ENCODE measurements around the gene CAPN10.
"Not testable (repeated sequence)": the region's sequence is repeated elsewhere in the genome, so short reads cannot be mapped to it uniquely, and the experiment has no call there.

The CAPN10 gene

GRCh38 chr2:240603081-240603835 is 16.7 kb downstream of the CAPN10 start:
- DNase-seq (ENCODE audit: low spot score) = no peak

DNA sequence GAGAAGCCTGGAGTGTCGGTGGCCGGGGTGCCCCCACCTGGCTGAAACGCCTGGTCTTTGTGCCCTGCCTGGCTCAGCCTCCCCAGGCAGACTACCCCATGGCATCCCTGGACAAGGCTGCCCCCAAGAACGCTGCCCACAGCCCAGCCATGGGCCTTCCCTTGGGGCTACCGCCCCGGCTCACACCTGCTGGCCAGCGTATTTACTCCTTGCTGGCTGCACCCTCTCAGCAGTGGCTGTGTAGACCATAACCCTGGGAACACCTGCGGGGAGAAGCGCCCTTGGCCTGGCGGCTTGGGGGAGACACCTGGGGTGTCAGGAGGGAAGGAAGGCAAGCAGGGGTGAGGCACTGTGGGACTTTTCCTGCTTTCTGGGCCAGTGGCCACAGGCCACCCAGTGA is 17.3 kb downstream of the CAPN10 start:
- DNase-seq (ENCODE audit: low spot score) = no peak

DNA sequence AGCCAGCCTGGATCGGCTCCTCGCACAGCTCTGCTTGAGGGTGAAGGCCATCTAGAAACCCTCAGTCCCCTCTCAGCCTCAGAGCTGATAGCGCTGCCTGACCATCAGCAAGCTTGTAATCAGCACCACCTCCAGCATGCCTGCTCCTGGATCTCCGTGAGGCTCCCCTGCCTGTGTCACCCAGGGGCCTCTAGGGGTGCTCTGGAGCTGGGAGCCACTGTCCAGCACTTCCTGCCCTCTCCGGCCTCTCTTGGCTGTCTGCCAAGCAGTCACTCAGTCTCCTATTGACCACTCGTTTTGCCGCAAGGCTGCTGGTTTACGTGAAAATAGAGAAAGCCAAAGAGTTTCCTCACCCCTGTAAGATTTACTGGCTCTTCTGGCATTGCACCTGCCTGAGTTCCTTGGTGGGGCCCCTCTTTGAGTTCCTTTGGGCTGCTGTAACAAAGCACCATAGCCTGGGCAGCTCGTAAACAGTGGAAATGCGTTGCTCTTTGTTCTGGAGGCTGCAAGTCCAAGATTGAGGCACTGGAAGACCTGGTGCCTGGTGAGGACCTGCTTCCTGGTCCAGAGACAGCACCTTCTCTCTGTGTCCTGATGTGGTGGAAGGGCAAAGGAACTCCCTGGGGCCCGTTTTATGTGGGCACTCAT is 17.9 kb downstream of the CAPN10 start:
- peak; percentile 100 for DNase-seq (ENCODE audit: low spot score)

GRCh38 chr2:240604939-240605716 is 18.6 kb downstream of the CAPN10 start:
- DNase-seq (ENCODE audit: low spot score) = no peak

GRCh38 chr2:240605867-240606743 is 19.6 kb downstream of the CAPN10 start:
- DNase-seq (ENCODE audit: low spot score) = no peak

GRCh38 chr2:240611601-240612210 is 25.2 kb downstream of the CAPN10 start:
- DNase-seq (ENCODE audit: low spot score) = no peak

- no peak for DNase-seq (ENCODE audit: low spot score)
These were observed 27.2 kb downstream of the CAPN10 start for GRCh38 chr2:240613781-240614180.

DNA sequence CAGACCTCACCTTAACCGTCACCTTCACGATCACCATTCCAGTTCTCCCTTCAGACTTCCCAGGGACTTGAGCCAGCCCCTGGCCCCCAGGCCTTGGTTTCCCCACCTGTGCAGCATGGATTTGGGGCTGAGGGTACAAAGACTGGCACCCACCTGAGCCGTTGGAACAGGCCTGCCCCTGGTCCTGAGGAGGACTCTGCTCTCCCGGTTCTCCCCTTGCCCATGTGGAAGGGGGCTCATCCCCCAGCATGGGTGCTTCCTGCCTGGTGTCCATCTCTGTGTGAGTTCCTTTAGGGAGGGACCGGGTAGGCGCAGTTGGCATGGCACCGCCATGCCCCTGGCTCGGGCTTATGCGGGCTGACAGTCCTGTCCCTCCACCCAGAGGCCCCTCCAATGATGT is 27.9 kb downstream of the CAPN10 start:
- no peak for DNase-seq (ENCODE audit: low spot score)

DNA sequence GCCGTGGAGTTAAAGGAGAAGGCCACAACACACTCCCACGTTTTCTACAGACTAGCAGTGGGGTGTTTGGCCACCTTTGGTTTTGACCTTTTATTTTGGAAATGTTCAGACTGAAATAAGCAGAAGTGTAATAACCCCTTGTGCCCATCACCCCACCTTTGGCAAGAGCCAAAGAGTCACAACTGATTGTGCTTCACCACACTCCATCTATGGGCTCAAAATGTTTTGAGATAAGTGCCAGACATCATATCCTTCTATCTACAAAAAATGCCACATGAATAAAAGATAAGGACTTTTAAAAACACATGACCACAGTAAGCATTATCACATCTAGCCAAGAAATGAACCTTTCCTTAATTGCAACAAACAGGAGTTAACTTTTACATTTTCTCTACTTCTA is 28.9 kb downstream of the CAPN10 start:
- no peak for DNase-seq (ENCODE audit: low spot score)

GRCh38 chr2:240615820-240616547 is 29.4 kb downstream of the CAPN10 start:
- no peak for DNase-seq (ENCODE audit: low spot score)

GRCh38 chr2:240616860-240617666 is 30.5 kb downstream of the CAPN10 start:
- DNase-seq (ENCODE audit: low spot score) = not testable (repeated sequence)

DNA sequence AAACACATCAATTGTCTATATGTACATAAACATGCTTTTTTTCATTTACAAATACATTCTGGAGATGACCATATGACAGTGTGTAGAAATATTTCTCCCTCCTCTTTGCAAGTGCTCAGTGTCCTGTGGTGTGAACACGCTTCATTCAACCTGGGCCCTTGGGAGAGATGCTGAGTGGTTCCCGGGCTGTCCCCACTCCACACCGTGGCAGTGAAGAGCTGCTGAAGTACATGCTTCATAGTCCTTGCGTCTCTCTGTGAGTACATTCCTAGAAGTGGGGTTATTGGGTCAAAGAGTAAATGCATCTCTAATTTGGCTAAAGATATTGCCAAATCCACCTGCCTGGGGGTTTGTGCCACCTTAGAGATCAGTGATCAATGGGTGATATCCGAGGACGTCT is 32.2 kb downstream of the CAPN10 start:
- no peak for DNase-seq (ENCODE audit: low spot score)

GRCh38 chr2:240619506-240620148 is 33.1 kb downstream of the CAPN10 start:
- DNase-seq (ENCODE audit: low spot score) = peak; percentile 62

GRCh38 chr2:240620149-240620731 is 33.7 kb downstream of the CAPN10 start:
- DNase-seq (ENCODE audit: low spot score) = no peak

DNA sequence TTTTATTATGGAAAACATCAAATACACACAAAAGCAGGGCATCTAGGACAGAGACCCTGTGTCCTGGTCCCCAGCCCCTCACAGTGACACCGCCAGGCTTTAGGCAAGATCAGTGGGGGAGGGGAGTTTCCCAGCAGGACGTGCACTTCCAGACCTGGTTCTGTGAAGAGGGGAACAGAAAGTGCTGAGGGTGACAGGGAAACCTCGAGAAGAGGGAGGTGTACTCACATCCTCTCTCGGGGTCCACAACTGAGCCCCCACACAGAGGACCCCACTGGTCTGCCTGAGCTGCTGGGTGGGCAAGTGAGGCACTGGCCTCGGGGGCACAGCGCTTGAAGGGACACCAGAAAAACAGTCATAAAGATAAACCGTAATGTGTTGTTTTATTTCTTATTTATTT is 34.3 kb downstream of the CAPN10 start:
- DNase-seq (ENCODE audit: low spot score) = no peak

GRCh38 chr2:240622060-240622411 is 35.5 kb downstream of the CAPN10 start:
- no peak for DNase-seq (ENCODE audit: low spot score)

DNA sequence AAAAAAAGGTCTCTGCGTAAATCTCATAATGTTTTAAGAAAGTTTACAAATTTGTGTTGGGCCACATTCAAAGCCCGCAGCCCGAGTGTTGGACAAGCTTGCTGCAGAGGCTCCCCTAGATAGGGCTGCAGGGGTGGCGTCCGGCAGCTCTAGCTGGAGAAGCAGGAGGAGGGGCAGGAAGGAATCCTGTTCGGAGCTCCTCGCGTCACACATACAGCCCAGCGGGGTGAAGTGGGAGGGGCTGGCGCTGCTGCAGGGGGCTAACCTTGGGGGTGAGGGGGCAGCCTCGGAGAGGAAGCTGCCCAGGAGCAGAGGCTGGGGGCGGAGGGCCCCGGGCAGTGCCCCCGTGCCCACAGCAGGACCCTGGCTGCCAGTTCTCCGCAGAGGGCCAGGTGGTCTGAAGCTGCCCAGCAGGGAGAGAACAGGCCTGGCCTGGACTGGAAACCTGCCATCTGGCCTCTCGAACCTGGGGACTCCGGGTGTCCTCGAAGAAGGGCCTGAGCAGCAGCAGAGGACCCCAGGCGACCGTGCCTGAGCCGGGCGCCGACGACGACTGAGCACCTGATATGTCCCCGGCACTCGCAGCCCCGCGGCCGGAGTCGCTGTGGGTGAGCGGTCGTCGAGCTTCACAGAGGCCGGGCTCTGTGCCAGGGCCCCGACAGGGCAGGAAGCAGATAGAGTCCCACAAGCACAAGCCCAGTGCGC is 36.1 kb downstream of the CAPN10 start:
- no peak for DNase-seq (ENCODE audit: low spot score)

GRCh38 chr2:240623531-240624010 is 37.0 kb downstream of the CAPN10 start:
- no peak for DNase-seq (ENCODE audit: low spot score)
